Fibroblast of the aortic adventitia (primary cell): ENCODE measurements around the gene GRAP. TPM values are rescaled to one million over a fixed set of nuclear protein-coding genes. Genes with fewer than 3 reads are reported as not detected.

Experiments
- DNase-seq: peaks from one replicate; pipeline ENCODE4 v3.0.0-alpha.2; 2010; ENCODE audit warnings: low read depth
- H3K4me3 ChIP-seq: 2 replicates; pipeline ENCODE4 v1.5.1; 2011; ENCODE audit warnings: low read depth, mild to moderate bottlenecking, control low read depth, low read length, moderate library complexity
- total RNA-seq: library from RNA; depleted of rRNA; stranded (reverse); fragments of >200 nt; gene quantifications from 2 replicates; pipeline ENCODE4 v1.2.3, GENCODE V29; 2012; ENCODE audit warnings: low replicate concordance
- TF ChIP-seq, protein P1 (sequence below): IDR thresholded peaks from 2 replicates; pipeline ENCODE4 v1.5.1; 2011; ENCODE audit warnings: mild to moderate bottlenecking, low read length, control low read depth, inconsistent platforms; ENCODE audit not compliant: insufficient read depth

Gene GRAP
- total RNA-seq, 1 donor: under 0.01 TPM

DNA sequence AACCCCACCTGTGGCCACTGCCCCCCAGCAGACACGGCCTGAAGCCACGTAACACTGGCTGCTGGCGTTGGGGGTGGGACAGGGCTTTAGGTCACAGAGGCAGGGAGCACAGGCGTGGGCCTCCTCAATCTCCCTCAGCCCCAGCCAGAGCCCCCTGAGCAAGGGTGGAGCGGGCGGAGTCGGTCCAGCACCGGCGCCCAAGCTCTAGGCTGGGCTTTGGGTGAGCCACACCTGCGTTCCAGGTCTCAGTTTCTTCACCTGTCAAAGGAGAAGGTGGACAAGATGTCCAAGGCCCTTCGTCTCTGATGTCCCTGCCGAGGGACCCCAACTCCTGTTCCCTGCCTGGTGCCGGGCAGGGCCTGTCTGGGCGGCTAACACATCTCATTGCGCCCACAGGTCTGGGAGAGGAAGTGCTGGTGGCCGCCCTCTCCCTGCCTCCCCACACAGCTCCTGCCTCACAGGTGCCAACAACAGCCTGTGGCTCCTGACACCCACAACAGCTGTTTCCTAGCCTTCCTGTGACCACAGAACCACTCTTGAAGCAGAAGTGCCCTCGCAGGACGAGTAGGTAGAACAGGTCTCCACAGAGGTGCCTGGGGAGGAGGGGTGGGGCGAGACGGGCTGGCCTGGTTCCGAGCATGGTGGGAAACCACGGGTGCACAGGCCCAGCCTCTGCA lies 54.2 kb downstream of the GRAP start:
- no peak for DNase-seq

DNA sequence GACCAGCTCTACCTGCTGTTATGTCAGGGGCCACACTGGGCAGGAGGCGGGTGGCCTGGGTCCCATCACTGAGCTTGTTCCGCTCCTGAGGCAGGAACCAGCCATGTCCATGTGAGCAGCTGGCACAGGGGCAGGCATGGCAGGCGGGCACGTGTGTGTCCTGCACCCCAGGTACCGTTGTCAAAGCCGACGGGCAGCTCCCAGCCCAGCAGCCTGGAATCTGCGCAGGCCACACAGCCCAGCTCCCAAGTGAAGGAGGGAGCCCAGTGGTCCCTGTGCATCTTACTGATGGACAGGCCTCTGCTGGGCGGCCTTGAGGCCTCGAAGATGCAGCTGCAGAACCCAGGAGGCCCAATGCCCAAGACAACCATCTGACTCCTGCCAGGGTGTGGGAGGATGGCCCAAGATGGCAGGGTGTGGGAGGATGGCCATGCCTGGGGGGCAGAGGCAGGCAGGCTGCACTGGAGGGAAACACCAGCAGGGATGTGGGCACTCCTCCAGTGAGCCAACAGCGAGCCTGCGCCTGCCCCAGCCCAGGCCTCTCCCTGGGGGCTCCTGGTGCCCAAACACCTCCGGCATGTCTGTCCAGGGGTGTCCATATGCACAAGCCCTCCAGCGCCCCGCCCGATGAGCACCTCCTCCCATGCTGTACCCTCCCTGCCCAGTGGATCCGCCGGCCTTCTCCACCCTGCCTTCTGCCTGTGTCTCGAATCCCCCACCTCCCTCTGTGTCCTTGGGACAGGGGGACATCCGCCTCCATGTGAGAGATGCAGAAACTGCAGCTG lies 55.0 kb downstream of the GRAP start:
- TF ChIP-seq, protein P1, sequence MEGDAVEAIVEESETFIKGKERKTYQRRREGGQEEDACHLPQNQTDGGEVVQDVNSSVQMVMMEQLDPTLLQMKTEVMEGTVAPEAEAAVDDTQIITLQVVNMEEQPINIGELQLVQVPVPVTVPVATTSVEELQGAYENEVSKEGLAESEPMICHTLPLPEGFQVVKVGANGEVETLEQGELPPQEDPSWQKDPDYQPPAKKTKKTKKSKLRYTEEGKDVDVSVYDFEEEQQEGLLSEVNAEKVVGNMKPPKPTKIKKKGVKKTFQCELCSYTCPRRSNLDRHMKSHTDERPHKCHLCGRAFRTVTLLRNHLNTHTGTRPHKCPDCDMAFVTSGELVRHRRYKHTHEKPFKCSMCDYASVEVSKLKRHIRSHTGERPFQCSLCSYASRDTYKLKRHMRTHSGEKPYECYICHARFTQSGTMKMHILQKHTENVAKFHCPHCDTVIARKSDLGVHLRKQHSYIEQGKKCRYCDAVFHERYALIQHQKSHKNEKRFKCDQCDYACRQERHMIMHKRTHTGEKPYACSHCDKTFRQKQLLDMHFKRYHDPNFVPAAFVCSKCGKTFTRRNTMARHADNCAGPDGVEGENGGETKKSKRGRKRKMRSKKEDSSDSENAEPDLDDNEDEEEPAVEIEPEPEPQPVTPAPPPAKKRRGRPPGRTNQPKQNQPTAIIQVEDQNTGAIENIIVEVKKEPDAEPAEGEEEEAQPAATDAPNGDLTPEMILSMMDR: no peak
- DNase-seq: no peak

More for the DNA sequence above, 54.2 kb downstream of the GRAP start:
- H3K4me3 ChIP-seq: no peak overlapping the region
- TF ChIP-seq, protein P1: no peak

GRCh38 chr17:18990331-18990730 lies 56.4 kb downstream of the GRAP start:
- DNase-seq: no peak
- TF ChIP-seq, protein P1: no peak
- H3K4me3 ChIP-seq: no peak overlapping the region

More for the DNA sequence above, 55.0 kb downstream of the GRAP start:
- H3K4me3 ChIP-seq: no peak overlapping the region

DNA sequence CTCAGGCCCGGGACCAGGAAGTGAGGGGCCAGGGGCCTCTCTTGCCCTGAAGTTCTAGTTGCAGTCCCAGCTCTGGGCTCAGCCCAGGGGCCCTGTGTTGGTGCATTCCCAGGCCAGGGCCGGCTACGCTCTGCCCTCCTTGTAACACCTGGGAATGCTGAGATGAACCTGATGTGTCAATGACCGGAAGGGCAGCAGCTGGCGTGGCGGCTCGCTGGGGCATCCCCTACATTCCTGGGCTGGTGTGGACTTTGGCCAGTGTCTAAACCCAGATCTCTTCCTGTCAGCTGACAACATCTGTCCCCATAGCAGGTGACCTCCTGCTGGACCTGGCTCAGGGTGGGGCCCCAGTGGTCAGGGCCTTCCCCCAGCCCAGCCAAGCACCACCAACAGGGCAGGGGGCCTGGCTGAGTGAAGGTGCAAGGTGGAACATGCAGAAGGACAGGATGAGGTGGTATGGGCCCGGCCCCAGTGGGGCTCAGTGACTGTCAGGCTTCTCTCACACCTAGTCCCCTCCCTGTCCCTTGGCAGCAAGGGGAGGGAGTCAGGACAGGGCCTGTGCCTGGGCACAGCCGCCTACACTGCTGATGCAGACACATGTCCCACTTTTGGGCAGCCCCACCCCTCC lies 58.1 kb downstream of the GRAP start:
- TF ChIP-seq, protein P1: no peak
- DNase-seq: no peak
- no peak overlapping the region for H3K4me3 ChIP-seq

GRCh38 chr17:18987862-18988545 lies 58.8 kb downstream of the GRAP start:
- TF ChIP-seq, protein P1: no peak

GRCh38 chr17:18987230-18987610 lies 59.5 kb downstream of the GRAP start:
- DNase-seq: no peak
- TF ChIP-seq, protein P1: no peak
- H3K4me3 ChIP-seq: no peak overlapping the region

More at GRCh38 chr17:18987862-18988545, 58.8 kb downstream of the GRAP start:
- no peak overlapping the region for H3K4me3 ChIP-seq
- no peak for DNase-seq
